SU-DHL-6 (cell line): ENCODE results near the gene ARFGEF3.

Experiments
- H2AFZ ChIP-seq: fragments of 200-600 bp; sonication (generic); 2 replicates; pipeline ENCODE4 v1.6.1; 2014; ENCODE audit warnings: low read depth, mild to moderate bottlenecking, moderate library complexity, mixed read lengths, antibody characterized with exemption, low read length; ENCODE audit not compliant: severe bottlenecking
- H3F3A ChIP-seq: fragments of 200-600 bp; shearing (Covaris generic); 2 replicates; pipeline ENCODE4 v1.6.0; 2016; ENCODE audit warnings: antibody characterized with exemption, mild to moderate bottlenecking; ENCODE audit not compliant: insufficient read depth
- H3K27ac ChIP-seq: fragments of 200-600 bp; sonication (generic); 2 replicates; pipeline ENCODE4 v1.5.1; 2016; ENCODE audit warnings: low read depth, mild to moderate bottlenecking, low read length, moderate library complexity, mixed read lengths
- H3K27me3 ChIP-seq: fragments of 200-600 bp; sonication (generic), shearing (Covaris generic); 2 replicates; pipeline ENCODE4 v1.6.0; 2014; ENCODE audit warnings: mild to moderate bottlenecking, low read length
- H3K36me3 ChIP-seq: fragments of 200-600 bp; sonication (generic); 2 replicates; pipeline ENCODE4 v1.6.1; 2014; ENCODE audit warnings: mild to moderate bottlenecking, low read length, mixed read lengths
- H3K4me2 ChIP-seq: fragments of 300-600, 200-600 bp; shearing (Covaris generic), sonication (generic); 2 replicates; pipeline ENCODE4 v1.6.0; 2014; ENCODE audit warnings: low read length, low read depth, mild to moderate bottlenecking; ENCODE audit not compliant: poor library complexity, severe bottlenecking
- H3K4me3 ChIP-seq: fragments of 200-600 bp; sonication (generic); 2 replicates; pipeline ENCODE4 v1.5.1; 2014; ENCODE audit warnings: antibody characterized with exemption, low read length, mild to moderate bottlenecking, mixed read lengths; ENCODE audit not compliant: insufficient read depth, poor library complexity, severe bottlenecking
- H3K79me2 ChIP-seq: fragments of 200-600 bp; sonication (generic); 2 replicates; pipeline ENCODE4 v1.6.1; 2014; ENCODE audit warnings: mild to moderate bottlenecking, low read length, moderate library complexity; ENCODE audit not compliant: insufficient read depth
- H3K9ac ChIP-seq: fragments of 200-600 bp; sonication (generic); 2 replicates; pipeline ENCODE4 v1.7.0; 2014; ENCODE audit warnings: mild to moderate bottlenecking, low read length
- H3K9me2 ChIP-seq: fragments of 200-600 bp; sonication (generic); replicated peaks from 2 replicates; pipeline ENCODE4 v1.6.1; 2014; ENCODE audit warnings: low read length; ENCODE audit not compliant: insufficient read depth
- H3K9me3 ChIP-seq: fragments of 200-600 bp; sonication (generic); 2 replicates; pipeline ENCODE4 v1.6.1; 2014; ENCODE audit warnings: low read length, mixed read lengths; ENCODE audit not compliant: insufficient read depth
- H4K20me1 ChIP-seq: fragments of 200-600 bp; sonication (generic); 2 replicates; pipeline ENCODE4 v1.6.1; 2014; ENCODE audit warnings: low read depth, mild to moderate bottlenecking, antibody characterized with exemption, low read length, moderate library complexity, mixed read lengths
- EZH2phosphoT487 ChIP-seq: fragments of 200-600 bp; sonication (generic), shearing (Covaris generic); conservative IDR thresholded peaks from 2 replicates; pipeline ENCODE4 v1.6.1; 2018; ENCODE audit warnings: mild to moderate bottlenecking, antibody characterized with exemption, low read length, moderate library complexity, mixed read lengths
- TF ChIP-seq, protein P1 (sequence below): fragments of 200-600 bp; sonication (generic); IDR thresholded peaks from one replicate; pipeline ENCODE4 v1.5.1; 2017; ENCODE audit warnings: antibody characterized with exemption, mild to moderate bottlenecking, low read length, moderate library complexity; ENCODE audit not compliant: insufficient read depth, poor library complexity, severe bottlenecking

The ARFGEF3 gene

DNA sequence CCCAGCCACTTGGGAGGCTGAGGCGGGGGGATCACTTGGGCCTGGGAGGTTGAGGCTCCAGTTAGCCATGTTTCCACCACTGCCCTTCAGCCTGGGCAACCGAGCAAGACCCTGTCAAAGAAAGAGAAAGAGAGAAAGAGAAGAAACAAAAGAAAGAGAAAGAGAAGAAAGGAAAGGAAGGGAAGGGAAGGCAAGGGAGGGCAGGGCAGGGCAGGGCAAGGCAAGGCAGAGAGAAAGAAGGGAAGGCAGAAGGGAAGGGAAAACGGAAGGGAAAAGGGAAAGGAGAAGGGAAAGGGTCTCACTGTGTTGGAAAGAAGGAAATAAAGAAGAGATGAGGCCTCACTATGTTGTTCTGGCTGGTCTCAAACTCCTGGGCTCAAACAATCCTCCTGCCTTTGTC, 104.4 kb downstream of the ARFGEF3 start:
- no peaks in the 10 kb centered on the region for H3K36me3 ChIP-seq

DNA sequence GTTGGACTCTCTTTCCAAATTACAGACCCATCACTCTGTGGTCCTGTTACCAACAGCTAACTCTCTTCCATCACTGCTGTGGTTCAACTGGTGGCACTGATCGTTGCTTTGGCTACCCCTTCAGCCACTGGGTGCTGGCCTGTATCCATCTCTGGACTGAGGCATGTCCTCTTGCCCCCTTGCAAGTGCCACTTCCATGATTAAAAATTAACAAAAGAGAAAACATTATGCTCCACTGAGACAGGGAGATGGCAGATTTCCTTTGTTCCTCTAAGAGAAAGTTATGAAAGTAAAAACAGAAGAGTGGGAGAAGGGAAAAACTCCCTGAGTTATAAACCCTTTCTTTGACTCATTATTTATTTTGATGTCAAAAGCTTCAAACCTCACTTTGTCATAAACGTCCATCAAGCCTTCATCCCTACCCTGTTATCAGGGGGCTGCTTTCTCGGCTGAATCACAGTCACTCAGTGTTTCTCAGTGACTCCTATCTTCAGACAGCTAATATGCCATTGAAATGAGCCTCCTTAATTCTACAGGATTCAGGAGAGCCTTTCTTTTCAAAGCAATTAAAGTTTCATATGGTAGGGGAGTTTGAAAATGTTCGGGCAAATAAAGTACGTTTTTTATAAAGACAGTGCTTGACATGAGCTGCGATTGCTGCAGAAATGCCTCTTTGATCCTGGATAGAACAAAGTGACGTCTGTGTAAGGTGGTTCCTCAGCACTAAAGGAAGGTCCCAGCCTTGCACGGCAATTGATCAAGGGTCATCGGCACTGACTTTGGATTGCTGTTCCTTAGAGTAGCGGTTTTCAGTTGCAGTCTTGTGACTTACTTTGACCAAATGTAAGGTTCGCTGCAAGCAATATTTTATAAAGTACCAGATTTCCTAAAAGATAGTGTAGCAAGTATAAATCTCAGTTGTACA, 106.5 kb downstream of the ARFGEF3 start:
- H3K79me2 ChIP-seq = no peaks in the 10 kb centered on the region
- no peaks in the 10 kb centered on the region for H3F3A ChIP-seq
- H3K4me3 ChIP-seq = no peak overlapping the region
- H3K9ac ChIP-seq = no peak overlapping the region
- no peak overlapping the region for H2AFZ ChIP-seq
- no peak for TF ChIP-seq EZH2phosphoT487
- TF ChIP-seq, protein P1, sequence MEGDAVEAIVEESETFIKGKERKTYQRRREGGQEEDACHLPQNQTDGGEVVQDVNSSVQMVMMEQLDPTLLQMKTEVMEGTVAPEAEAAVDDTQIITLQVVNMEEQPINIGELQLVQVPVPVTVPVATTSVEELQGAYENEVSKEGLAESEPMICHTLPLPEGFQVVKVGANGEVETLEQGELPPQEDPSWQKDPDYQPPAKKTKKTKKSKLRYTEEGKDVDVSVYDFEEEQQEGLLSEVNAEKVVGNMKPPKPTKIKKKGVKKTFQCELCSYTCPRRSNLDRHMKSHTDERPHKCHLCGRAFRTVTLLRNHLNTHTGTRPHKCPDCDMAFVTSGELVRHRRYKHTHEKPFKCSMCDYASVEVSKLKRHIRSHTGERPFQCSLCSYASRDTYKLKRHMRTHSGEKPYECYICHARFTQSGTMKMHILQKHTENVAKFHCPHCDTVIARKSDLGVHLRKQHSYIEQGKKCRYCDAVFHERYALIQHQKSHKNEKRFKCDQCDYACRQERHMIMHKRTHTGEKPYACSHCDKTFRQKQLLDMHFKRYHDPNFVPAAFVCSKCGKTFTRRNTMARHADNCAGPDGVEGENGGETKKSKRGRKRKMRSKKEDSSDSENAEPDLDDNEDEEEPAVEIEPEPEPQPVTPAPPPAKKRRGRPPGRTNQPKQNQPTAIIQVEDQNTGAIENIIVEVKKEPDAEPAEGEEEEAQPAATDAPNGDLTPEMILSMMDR = no peak
- H4K20me1 ChIP-seq = no peaks in the 10 kb centered on the region
- H3K27me3 ChIP-seq = no peaks in the 10 kb centered on the region
- H3K27ac ChIP-seq = no peak overlapping the region
- no peaks in the 10 kb centered on the region for H3K9me2 ChIP-seq
- no peak overlapping the region for H3K4me2 ChIP-seq
- H3K9me3 ChIP-seq = no peaks in the 10 kb centered on the region
- H3K36me3 ChIP-seq = no peaks in the 10 kb centered on the region

More for the DNA sequence above, 104.4 kb downstream of the ARFGEF3 start:
- H3K27me3 ChIP-seq = no peaks in the 10 kb centered on the region
- H2AFZ ChIP-seq = no peak overlapping the region
- no peak overlapping the region for H3K27ac ChIP-seq
- no peak overlapping the region for H3K4me2 ChIP-seq
- H3F3A ChIP-seq = no peaks in the 10 kb centered on the region
- H3K9me3 ChIP-seq = no peaks in the 10 kb centered on the region
- no peaks in the 10 kb centered on the region for H4K20me1 ChIP-seq
- no peak overlapping the region for H3K4me3 ChIP-seq
- H3K9ac ChIP-seq = no peak overlapping the region
- H3K9me2 ChIP-seq = no peaks in the 10 kb centered on the region
- H3K79me2 ChIP-seq = no peaks in the 10 kb centered on the region
- TF ChIP-seq, protein P1 = no peak
- TF ChIP-seq EZH2phosphoT487 = no peak

DNA sequence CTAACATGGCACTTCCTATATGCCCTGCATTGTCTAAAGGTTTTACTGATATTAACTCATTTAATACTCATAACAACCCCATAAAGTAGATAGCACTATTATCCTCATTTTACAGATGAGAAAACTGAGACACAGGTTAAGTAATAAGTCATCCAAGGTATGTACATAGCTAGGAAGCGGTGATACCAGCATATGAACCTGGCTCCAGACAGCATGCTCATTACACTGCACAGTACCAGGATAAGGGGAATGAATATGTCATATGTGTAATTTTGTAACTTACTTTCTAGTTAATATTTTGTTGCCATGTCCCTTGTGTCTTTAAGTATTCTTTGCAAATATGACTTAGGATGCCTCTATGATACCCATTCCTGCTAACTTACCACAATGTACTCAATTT, 109.7 kb downstream of the ARFGEF3 start:
- Histone ChIP-seq H3K27me3 (no peaks in the 10 kb centered on the region), H3K4me3 (no peak overlapping the region), H3K4me2 (no peak overlapping the region), H2AFZ (no peak overlapping the region), H3K79me2 (no peaks in the 10 kb centered on the region), H3F3A (no peaks in the 10 kb centered on the region), H3K36me3 (no peaks in the 10 kb centered on the region), H3K9me3 (no peaks in the 10 kb centered on the region), H4K20me1 (no peaks in the 10 kb centered on the region), H3K9me2 (no peaks in the 10 kb centered on the region), H3K27ac (no peak overlapping the region), H3K9ac (no peak overlapping the region)
- TF ChIP-seq EZH2phosphoT487 = no peak
- TF ChIP-seq, protein P1 = no peak
